HG03095 (cell line): ENCODE results near the gene AFG1L.
"Not testable (repeated sequence)": the region's sequence is repeated elsewhere in the genome, so short reads cannot be mapped to it uniquely, and the experiment has no call there.

ENCODE experiments used
- ATAC-seq: cut with Tn5 transposase; IDR thresholded peaks from one replicate; pipeline ENCODE4 v1.9.1; 2021; ENCODE audit warnings: moderate library complexity; ENCODE audit not compliant: unreplicated experiment

The AFG1L gene

DNA sequence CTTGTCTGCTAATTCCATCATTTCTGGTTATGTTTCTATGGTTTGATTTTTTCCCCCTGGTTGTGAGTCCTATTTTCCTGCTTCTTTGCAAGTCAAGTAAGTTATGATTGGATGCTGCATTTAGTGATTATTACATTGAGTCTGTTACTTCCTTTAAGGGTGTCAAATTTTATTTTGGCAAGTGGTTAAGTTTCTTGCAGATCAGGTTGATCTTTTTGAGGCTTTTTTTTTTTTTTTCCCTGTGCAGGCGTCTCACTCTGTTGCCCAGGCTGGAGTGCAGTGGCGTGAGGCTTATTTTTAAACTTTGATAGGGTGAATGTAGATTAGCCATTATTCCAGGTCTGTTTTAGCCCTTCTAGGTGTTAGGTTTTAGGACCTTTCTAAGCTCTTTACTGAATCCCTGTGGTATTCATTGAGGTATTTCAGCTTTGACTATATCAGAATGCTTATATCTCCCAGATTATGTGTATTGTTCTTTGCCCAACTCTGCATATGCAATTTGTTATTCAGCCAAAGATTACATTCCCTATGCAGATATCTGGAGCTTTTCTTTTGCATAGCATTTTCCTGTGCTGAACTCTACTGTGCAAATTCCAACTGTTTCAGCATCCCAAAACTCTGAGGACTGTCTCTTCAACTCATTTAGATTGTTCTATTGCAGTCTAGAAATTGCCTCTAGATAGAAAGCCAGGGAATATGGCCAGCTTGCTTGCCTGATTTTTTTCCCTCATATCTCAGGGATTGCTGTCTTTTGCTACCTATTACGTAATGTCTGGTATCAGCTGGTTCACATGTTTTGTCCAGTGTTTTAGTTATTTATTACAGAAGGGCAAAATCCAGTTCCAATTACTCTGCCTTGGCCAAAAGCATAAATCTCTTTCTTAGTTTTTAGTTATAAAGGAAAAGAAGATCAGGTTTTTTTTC, 113.3 kb downstream of the AFG1L start:
- no peak for ATAC-seq

DNA sequence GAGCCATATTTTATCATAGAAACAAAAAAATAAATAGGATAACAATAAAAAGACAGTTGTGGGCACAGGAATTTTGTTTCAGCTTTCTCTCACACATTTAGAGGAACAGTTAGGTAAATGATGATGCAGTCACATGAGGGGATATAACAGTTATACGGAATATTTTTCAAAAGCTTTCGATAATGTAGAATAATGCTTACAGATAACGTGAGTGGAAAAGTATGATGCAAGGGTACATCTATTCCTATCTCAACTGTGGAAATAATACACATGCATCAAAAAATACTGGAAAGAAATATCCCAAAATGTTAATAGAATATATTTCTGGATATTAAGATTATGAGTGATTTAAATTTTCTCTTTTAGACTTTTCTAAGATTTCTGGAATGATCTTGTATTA, 114.0 kb downstream of the AFG1L start:
- no peak for ATAC-seq

DNA sequence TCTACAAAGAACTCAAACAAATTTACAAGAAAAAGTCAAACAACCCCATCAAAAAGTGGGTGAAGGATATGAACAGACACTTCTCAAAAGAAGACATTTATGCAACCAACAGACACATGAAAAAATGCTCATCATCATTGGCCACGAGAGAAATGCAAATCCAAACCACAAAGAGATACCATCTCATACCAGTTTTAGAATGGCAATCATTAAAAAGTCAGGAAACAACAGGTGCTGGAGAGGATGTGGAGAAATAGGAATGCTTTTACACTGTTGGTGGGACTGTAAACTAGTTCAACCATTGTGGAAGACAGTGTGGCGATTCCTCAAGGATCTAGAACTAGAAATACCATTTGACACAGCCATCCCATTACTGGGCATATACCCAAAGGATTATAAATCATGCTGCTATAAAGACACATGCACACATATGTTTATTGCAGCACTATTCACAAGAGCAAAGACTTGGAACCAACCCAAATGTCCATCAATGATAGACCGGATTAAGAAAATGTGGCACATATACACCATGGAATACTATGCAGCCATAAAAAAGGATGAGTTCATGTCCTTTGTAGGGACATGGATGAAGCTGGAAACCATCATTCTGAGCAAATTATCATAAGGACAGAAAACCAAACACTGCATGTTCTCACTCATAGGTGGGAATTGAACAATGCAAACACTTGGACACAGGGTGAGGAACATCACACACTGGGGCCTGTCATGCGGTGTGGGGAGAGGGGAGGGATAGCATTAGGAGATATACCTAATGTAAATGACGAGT, 121.4 kb downstream of the AFG1L start:
- not testable (repeated sequence) for ATAC-seq

DNA sequence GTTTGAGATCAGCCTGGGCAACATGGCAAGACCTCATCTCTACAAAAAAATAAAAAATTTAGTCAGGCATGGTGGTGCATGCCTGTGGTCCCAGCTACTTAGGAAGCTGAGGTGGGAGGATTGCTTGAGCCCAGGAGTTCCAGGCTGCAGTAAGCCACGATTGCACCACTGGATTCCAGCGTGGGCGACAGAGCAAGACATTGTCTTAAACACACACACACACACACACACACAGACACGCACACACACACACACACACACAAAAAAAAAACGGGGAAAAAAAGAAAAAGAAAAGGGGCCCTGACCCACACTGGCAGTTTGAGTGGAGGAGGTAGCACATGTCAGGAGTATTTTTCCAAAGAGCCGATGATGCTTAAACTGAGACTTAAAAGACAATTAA, 122.2 kb downstream of the AFG1L start:
- ATAC-seq, result no peak

DNA sequence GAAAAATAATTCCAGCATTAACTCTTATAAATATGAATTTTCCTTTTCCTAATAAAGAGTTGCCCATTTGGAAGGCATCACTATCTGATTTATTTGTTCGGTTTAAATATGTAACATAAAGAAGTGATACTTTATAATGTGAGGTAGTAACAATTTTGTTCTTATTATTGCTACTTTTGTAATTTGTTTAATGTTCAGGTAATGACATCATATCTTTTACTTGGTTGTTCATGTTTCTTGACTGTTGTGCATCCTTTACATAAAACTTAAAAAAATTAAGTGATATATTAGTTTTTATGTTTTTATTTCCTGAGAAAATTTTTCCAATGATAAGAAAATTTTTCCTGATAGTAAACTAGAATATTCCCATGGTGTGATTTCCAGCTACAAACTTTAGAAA, 124.6 kb downstream of the AFG1L start:
- ATAC-seq, result no peak

DNA sequence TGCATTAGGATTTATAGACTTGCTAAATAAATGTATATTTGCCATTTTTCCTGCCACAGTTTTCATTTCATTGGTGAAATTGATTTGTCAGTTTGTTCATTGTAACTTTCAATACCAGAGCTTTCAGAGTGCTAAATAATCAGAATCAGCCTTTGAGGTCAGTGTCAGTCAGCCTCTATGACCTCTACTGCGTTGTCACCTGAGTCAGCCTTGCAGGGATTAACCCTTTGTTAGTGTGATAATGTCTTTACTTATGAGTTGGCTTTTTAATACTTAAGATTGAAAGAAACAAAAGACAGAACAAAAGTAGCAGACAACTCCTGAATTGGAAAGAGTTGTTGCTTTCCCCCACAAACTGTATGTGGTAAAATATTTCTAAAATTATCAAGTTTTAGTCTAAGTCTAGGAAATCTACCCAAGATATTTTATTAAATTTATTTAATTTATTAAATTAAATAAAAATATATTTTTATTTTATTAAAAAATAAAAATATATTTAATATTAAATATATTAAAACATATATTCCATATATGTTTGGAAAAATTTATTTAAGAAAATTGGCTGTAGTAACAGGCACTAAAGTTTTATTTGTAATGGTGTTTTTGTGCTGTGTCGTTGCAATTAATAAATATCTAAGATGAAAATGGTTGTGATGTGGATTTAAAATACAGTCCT, 125.2 kb downstream of the AFG1L start:
- ATAC-seq, result no peak

DNA sequence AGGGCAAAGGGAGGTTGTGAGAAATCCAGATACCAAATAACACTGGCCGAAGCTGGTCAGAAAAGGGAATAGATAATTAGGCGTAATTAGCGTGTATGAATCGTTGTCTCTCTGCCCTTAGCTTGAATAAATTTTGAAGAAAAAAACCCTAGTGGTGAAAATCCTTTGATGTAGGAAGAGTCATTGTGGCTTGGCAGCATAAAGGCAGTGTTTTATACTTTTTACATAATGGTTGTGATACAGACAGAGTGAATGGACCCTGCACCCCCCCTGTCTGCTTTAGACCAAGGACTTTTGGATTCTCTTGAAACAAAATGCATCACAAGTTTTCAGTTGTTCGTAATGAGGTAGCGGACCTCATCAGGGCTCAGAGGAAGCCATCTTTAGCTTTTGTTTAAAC, 126.5 kb downstream of the AFG1L start:
- ATAC-seq, result no peak

DNA sequence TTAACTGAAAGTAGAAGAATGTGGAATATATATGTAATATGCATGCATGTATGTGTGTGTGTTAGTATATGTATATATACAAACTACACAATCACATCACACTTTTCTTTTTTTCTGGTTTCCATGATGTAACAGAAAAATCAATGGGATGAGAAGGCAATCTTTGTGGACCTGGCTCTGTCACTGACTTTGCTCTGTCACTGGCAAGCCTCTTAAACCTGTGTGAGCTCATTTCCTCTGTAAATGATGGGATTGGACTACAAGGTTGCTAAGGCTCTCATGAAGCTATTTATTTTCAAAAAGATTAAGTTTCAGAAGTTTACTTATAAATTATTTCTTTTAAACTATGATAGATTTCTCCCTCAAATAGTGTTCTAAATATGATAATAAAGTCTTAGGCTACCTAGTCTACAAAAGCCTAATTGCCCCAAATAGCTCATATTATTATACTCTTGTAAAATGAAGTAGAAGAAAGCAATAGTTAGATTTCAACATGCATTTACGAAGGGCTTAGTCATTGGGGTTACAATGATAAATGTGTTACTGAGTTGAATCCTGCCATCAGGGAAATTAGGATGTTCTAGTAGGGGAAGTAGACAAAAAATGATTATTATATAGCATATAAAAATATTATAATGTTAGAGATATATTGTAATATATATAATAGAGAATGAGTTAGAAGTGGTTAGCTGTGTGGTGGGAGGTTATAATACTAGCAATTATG, 129.3 kb downstream of the AFG1L start:
- ATAC-seq, result no peak

DNA sequence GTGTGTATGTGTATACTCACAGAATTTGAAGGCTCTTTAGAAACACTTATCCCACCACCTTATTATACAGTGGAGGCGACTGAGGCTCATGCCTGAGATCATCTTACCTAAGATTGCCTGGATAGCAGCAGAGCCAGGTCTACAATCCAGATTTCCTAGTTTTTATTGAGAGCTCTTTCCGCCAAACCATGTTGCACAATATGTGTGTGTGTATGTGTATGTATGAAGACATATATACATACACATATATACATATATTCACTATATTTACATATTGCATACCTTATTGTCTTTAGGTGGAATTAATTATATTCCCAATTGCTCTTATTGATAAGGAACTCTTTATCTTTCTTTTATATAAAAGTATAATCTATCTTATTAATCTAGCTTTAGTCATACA, 130.6 kb downstream of the AFG1L start:
- ATAC-seq, result no peak

DNA sequence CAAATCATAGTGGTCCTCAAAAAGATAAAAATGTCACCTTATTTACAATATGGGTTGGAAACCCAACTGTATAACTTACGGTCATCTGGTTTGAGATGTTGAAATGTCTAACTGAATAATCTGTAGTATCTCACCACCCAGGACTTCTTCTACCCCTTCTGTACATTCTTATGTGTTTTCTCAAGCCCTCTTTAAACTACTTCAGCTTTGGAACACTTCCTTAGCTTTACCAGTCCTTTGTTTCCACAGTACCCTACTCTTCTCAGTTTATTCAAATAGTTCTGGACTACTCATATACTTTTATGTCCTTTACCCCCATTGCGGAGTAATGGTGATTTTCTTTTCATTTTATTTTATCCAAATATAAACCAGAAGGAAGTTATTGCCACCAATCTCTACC, 137.3 kb downstream of the AFG1L start:
- no peak for ATAC-seq

DNA sequence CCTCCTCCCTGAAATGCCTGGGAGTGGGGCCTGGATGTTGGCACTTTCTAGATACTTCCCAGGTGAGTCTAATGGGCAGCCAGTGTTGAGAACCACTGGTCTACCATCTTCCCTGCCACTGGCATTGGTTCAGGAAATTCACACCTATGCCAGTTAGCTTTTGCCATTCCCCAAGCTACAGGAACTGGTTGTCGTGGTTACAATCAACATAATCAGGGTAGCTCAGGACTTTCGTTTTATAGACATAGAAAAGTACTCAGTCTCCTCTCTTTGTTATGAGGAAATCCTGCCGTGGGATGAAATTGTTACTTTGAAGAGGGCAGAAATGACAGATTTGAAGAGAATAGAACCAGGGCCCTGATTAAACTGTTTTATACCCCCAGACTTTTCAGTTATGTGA, 137.9 kb downstream of the AFG1L start:
- no peak for ATAC-seq

DNA sequence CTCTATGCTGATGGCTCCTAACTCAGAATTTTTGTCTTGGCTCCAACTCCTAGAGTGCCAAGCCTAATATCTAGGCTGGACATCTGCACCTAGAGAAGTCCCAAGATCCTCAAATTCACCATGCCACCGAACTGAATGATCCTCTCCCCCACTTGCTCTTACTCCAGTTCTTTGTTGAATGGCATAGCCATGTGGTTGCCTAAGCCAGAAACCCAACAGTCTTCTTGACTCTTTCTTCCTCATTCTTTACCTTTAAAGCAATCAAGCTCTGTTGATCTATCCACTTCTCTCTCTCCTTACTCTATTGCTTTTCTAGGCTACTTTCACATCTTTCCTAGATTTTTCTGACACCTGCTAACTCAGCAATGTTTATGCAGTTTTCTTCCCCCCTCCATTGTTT, 139.4 kb downstream of the AFG1L start:
- ATAC-seq, result no peak

DNA sequence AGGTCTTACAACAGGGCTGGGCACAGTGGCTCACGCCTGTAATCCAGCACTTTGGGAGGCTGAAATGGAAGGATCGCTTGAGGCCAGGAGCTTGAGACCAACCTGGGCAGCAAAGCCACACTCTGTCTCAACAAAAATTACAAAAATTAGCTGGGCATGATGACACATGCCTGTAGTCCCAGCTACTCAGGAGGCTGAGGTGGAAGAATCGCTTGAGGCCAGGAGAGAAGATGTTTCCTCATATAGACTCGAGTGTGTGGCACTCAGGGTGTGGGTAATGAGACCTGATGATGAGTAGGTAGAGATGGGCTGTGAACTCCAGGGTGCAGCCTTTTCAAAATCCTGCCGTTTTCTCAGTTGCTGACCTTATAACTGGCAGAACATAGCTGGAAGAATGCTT, 140.5 kb downstream of the AFG1L start:
- ATAC-seq, result no peak

DNA sequence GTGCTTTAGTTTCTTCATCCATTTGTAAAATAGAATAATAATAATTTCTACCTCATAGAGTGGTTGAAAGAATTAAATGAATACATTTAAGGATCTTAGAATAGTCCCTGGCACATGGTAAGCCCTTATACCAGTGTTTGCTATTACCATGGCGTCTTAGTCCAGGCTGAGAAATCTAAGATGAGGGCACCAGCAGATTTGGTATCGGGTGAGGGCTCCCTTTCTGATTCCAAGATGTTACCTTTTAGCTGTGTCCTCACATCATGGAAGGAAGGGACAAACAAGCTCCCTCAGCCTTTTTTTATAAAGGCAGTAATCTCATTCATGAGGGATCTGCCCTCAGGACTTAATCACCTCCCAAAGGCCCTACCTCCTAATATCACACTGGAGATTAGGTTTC, 141.9 kb downstream of the AFG1L start:
- ATAC-seq, result no peak

DNA sequence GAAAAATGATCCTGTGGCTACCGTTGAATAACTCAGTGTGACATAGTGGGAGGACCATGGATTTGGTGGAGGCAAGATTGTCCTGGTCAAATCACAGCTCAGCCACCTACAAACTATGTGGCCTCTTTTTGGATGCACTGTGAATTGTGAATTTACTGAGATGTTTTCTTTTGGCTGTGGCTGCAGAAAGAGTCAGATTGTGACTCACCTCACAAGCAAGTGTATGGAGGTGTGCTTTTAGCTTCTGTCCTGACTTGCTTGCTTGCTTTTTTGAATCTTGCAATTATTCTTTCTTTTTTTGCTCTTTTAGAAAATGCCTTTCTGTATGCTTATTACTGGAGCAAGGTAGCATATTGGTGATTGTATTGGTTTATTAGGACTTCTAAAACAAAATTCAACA, 143.0 kb downstream of the AFG1L start:
- ATAC-seq, result no peak

DNA sequence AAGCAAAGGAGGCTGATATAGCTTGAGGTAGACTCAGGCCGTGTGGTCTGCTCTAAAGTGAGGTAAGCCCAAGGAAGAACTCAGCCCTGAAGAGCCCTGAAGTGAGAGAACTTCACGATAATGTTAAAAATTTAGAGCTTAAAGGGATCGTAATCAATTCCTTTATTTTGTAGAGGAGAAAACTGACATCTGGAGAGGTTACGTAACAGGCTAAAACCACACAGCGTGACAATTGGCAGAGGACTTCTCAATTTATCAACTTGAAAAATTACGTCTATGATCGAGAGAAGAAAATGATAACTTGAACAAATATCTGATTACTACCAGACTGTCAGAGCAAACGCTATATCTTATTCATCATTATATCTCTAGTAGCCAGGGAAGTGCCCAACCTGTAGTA, 144.1 kb downstream of the AFG1L start:
- no peak for ATAC-seq

DNA sequence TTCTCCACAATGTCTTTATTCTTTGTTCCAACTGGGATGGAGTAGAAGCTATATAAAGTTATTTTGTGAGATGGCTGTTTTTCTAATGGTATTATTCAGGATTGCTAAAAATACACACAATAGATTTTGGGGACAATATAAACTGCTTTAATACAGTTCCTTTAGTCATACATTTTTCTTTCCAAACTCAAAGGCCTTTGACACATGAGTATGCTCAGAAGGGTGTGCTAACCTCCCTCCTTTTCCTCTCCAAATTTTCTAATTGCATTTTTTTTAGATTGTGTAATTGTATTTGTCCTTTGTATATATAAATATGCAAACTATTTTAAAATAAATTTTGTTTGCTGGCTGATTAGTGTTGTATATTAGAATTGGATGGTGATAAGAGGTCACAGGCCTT, 146.3 kb downstream of the AFG1L start:
- no peak for ATAC-seq

DNA sequence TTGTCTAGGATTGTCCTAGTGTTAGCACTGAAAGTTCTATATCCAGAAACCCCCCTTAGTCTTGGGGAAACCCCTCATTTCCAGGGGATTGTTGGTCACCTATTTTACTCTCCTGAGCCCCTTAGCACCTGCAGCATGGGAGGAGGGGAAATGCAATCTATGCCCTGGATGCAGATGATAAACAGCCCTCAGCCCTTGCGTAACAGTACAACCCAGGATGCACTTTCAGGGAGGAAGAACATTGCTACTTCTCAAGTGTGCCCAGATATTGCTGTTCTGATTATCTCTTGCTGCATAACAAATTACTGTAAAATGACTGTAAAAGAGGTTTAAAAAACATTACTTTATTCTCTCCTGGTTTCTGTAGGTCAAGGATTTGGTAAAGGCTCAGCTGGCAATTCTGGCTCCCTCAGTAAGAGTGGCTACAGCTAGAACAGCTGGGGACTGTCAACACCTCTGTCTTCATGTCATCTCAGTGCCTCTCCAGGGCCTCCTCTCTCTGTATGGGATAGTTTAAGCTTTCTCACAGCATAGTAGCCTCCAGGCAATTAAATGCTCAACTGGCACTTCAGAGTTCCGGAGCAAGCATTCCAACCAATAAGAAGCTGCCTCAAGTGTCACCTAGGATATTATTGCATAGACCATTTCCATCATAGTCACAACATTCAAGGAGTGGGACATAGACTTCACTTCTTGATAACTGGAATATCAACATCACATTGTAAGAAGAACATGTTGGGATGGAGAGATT, 148.1 kb downstream of the AFG1L start:
- no peak for ATAC-seq

DNA sequence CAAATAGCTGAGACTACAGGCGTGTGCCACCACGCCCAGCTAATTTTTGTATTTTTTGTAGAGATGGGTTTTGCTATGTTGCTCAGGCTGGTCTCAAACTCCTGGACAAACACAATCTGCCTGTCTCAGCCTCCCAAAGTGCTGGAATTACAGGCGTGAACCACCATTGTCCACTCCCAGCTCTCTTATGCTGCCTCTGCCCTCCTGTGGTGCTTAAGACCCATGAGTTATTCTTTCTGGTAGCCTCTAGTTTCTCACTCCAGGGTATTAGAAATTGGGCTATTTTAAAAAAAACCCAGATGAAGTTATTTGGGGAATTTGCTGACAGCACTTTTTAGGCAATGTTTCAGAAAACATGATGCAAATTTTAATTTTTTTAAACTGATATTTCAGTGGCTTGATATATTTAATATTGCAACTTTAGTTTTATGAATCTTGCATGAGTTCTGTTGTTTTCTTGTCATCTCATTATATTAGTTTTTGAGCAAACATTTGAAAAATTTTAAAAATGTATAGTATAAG, 151.8 kb downstream of the AFG1L start:
- no peak for ATAC-seq

DNA sequence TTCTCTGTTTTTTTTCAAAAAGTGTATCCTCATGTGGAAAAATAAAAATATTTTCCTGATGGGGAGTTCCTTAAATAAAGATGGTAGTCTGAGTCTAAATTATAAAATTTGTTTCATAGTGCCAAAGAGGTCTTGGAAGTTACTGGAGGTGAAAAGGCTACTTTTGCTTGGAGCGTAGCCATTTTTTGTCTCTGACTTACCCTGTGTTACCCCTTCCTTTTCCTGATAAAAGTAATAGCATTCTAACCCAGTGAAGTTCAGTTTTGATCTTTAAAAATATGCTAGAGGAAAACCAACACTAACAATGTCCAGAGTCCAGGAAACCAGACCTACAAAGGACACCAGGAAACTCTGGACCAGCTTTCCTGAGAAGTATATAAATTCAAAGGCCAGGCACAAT, 153.6 kb downstream of the AFG1L start:
- ATAC-seq, result no peak
